HepG2 (cell line): ENCODE measurements around the gene OLR1. TPM values are rescaled to one million over a fixed set of nuclear protein-coding genes. Genes with fewer than 3 reads are reported as not detected.
A peak's percentile ranks its signal among the peaks of the same experiment; 100 is the strongest.

Experiments used
- HMGXB3 ChIP-seq: sonication (generic); formaldehyde crosslinking; IDR thresholded peaks from 2 replicates; pipeline ENCODE4 v1.4.0; 2020; ENCODE audit warnings: missing genetic modification reagents, borderline replicate concordance
- PRDM15 ChIP-seq: sonication (generic); formaldehyde crosslinking; IDR thresholded peaks from 2 replicates; pipeline ENCODE4 v1.4.0; 2020; ENCODE audit warnings: missing genetic modification reagents
- YEATS2 ChIP-seq: sonication (generic); formaldehyde crosslinking; IDR thresholded peaks from 2 replicates; pipeline ENCODE4 v1.4.0; 2020; ENCODE audit warnings: missing genetic modification reagents, borderline replicate concordance
- ZKSCAN8 ChIP-seq: IDR thresholded peaks from 2 replicates; pipeline ENCODE4 v1.6.1; 2016; ENCODE audit warnings: borderline replicate concordance, missing genetic modification reagents, missing compliant biosample characterization
- ZNF746 ChIP-seq: sonication (generic); formaldehyde crosslinking; IDR thresholded peaks from 2 replicates; pipeline ENCODE4 v1.8.0; 2022; ENCODE audit warnings: mild to moderate bottlenecking, missing genetic modification reagents
- polyA plus RNA-seq, 8 experiments: library from polyadenylated mRNA; depleted of rRNA in 3 of 8; stranded (reverse) in 7 of 8; unstranded in 1 of 8; fragments of >200 nt; fragmentation: Illumina TruSeq in 4 of 8; extraction: Trizol in 4 of 8; gene quantifications; 2 replicates each; pipeline versions ENCODE4 v1.2.1 to v1.2.3, GENCODE V29; 2011 to 2016; ENCODE audit warnings: low read depth in 4 of 8, missing spikeins in 1 of 8, mixed read lengths in 1 of 8; ENCODE audit not compliant: insufficient read depth in 1 of 8
- total RNA-seq, 5 experiments: library from RNA; depleted of rRNA; stranded (reverse); fragments of >200 nt; fragmentation: Illumina TruSeq; extraction: Trizol; gene quantifications; 2 replicates each; pipeline ENCODE4 v1.2.3, GENCODE V29; 2016; ENCODE audit warnings: low read depth in 1 of 5
- TF ChIP-seq, protein P1 (sequence below), 2 experiments: sonication (generic) in 1 of 2; formaldehyde crosslinking in 1 of 2; IDR thresholded peaks; 2 replicates each; pipeline versions ENCODE4 v1.6.1 to v1.9.0; 2014 to 2022; ENCODE audit warnings: antibody characterized with exemption in 1 of 2, borderline replicate concordance in 1 of 2, inconsistent platforms in 1 of 2, low read depth in 1 of 2, missing genetic modification reagents in 1 of 2

OLR1 gene
- total and polyA plus RNA-seq, 2 of the 13 experiments (the other 11 are each of a cell fraction or from before 2014, with no cell fraction given): not detected

- TF ChIP-seq PRDM15 (CRISPR knock-in tag) (0 out of 2 replicates have a peak, but pooled peaks have one; percentile 14), ZKSCAN8 (no peak), ZNF746 (peak; percentile 40; the same call in 1 of the 2 replicates), HMGXB3 (CRISPR knock-in tag) (0 out of 2 replicates have a peak, but pooled peaks have one; percentile 6), YEATS2 (0 out of 2 replicates have a peak, but pooled peaks have one; percentile 15)
- TF ChIP-seq, protein P1, sequence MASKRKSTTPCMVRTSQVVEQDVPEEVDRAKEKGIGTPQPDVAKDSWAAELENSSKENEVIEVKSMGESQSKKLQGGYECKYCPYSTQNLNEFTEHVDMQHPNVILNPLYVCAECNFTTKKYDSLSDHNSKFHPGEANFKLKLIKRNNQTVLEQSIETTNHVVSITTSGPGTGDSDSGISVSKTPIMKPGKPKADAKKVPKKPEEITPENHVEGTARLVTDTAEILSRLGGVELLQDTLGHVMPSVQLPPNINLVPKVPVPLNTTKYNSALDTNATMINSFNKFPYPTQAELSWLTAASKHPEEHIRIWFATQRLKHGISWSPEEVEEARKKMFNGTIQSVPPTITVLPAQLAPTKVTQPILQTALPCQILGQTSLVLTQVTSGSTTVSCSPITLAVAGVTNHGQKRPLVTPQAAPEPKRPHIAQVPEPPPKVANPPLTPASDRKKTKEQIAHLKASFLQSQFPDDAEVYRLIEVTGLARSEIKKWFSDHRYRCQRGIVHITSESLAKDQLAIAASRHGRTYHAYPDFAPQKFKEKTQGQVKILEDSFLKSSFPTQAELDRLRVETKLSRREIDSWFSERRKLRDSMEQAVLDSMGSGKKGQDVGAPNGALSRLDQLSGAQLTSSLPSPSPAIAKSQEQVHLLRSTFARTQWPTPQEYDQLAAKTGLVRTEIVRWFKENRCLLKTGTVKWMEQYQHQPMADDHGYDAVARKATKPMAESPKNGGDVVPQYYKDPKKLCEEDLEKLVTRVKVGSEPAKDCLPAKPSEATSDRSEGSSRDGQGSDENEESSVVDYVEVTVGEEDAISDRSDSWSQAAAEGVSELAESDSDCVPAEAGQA (IDR thresholded peaks at IDR 0.05; ENCODE audit: low read depth): 0 out of 2 replicates have a peak, but pooled peaks have one; percentile 25
- TF ChIP-seq, protein P1 (CRISPR knock-in tag; IDR thresholded peaks at IDR 0.05; ENCODE audit: borderline replicate concordance): no peak
- TF ChIP-seq, all 625 proteins: peak for 58
Measured at GRCh38 chr12:10212739-10213131, 40.8 kb upstream of the OLR1 start, which contains the start of gene GABARAPL1 (continued).
